Muscle layer of colon (tissue), 2 donors: ENCODE results near the gene RAPGEF4.

ENCODE experiments used
- H3K27ac ChIP-seq: one replicate; pipeline ENCODE4 v1.7.0; 2013; ENCODE audit warnings: low read depth, mild to moderate bottlenecking, low read length, moderate library complexity
- H3K27me3 ChIP-seq, 2 donors: one replicate each; pipeline ENCODE4 v1.7.0; 2013; ENCODE audit warnings: low read length in 2 of 2, mild to moderate bottlenecking in 2 of 2; ENCODE audit not compliant: insufficient read depth in 2 of 2, control insufficient read depth in 1 of 2
- H3K36me3 ChIP-seq: one replicate; pipeline ENCODE4 v1.7.0; 2013; ENCODE audit warnings: mild to moderate bottlenecking, low read length; ENCODE audit not compliant: insufficient read depth
- H3K4me1 ChIP-seq: one replicate; pipeline ENCODE4 v1.7.0; 2013; ENCODE audit warnings: mild to moderate bottlenecking, low read length; ENCODE audit not compliant: insufficient read depth
- H3K4me3 ChIP-seq, 2 donors: one replicate each; pipeline ENCODE4 v1.7.0; 2013; ENCODE audit warnings: low read length in 2 of 2, low read depth in 1 of 2, mild to moderate bottlenecking in 1 of 2, moderate library complexity in 1 of 2
- H3K9ac ChIP-seq: one replicate; pipeline ENCODE4 v1.7.0; 2013; ENCODE audit warnings: low read length
- H3K9me3 ChIP-seq: one replicate; pipeline ENCODE4 v1.7.0; 2013; ENCODE audit warnings: mild to moderate bottlenecking, low read length
- donor health status: abdominal sarcoma.
- donor health status: Adenocarcinoma of cecum.

RAPGEF4 gene

DNA sequence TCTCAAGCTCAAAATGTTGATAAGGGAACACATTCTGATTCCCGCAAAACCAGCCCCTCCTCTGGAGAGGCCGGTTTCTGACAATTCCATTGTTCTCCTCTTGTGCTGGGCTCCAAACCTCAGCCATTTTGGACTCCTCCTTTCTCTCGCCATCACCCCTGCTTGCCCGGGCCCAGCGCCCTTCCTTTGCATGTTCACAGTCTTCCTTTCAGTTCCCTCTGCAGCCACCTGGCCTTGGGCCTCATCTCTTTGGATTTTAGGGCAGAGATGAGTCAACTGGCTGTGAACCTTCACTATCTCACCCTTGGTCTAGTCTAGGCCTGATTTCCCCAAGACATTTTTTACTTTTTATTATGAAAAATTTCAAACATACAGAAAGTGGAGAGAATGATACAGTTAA lies 184.1 kb downstream of the RAPGEF4 start:
- no peak overlapping the region for H3K4me3 ChIP-seq
- H3K36me3 ChIP-seq = no peaks in the 10 kb centered on the region
- H3K27me3 ChIP-seq = no peaks in the 10 kb centered on the region
- H3K9me3 ChIP-seq = no peaks in the 10 kb centered on the region
- H3K4me1 ChIP-seq = no peaks in the 10 kb centered on the region
- no peak overlapping the region for H3K27ac ChIP-seq
- no peak overlapping the region for H3K9ac ChIP-seq

DNA sequence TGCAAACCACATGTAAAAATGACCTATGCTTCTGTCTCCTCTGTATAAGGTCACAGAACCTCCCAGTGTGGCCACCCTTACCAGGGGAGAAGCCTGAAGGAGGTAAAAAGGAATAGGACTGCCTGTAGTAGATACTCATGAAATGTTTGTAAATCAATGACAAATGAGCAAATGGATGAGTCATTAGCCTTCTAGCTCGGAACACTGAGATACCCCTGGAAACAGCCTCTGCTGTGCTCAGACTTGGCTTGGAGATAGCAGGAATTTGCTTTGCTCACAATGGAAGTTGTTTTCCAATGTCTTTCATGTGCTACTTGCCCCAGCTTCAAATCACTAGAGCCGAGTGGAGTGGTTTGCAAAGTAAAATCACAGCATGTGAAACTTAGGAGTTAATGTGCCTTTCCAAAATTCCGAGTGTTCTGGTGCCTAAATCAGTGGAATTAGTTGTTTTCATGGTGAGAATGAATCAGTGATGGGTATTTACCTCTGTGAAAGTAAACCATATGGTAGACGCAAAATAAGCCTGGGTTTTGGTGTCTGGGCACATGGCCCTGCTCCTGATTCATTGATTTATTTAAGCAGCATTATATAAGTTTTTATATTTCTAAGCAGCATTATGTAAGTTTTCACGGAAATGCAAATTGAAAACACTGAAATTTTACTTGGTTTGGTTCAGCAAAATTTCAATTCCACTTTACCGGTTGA lies 186.0 kb downstream of the RAPGEF4 start:
- Histone ChIP-seq H3K36me3 (no peaks in the 10 kb centered on the region), H3K4me1 (no peaks in the 10 kb centered on the region), H3K27ac (no peak overlapping the region), H3K9ac (no peak overlapping the region), H3K4me3 (no peak overlapping the region), H3K9me3 (no peaks in the 10 kb centered on the region), H3K27me3 (no peaks in the 10 kb centered on the region)

DNA sequence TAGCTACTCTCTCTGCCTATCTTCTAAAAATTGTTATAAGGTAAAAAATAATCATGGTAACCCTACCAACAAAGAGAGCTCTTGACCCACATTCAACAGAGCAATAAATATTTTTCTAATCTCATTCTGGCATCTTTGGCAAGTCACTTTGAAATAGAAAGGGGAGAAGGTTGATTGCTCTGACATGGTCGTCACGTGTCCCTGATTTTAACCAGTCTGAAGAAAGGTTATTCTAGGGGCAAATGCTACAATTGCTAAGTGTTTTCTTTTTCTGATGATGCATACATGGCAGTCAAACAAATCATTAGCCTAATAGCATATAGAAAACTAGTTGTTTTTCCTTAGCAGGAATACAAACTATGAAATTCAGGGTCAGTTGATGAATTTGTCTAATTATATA lies 186.7 kb downstream of the RAPGEF4 start:
- Histone ChIP-seq H3K4me1 (peaks cover 3% of the 10 kb centered on the region), H3K27ac (no peak overlapping the region), H3K9ac (no peak overlapping the region), H3K4me3 (no peak overlapping the region), H3K9me3 (no peaks in the 10 kb centered on the region), H3K27me3 (no peaks in the 10 kb centered on the region), H3K36me3 (no peaks in the 10 kb centered on the region)

DNA sequence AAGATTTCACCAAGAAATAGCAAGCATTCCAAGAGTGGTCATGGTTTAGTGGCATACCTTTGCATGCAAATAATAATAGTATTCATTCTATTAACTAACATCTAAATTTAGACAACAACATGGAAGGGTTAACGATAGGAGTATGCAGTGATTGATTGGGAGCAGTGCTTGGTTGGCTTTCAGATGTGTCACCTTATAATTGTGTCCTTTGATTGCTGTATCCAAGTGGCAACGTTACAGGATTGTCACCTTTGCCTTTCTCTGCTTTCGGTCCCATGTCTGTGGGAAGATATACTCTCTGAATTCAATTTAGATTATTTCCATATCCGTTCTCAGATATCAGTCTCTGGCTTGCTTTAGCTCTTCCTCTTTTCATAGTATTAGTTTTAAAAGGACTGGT lies 187.2 kb downstream of the RAPGEF4 start:
- peaks cover 9% of the 10 kb centered on the region for H3K4me1 ChIP-seq
- no peaks in the 10 kb centered on the region for H3K27me3 ChIP-seq
- H3K4me3 ChIP-seq = no peak overlapping the region
- H3K9ac ChIP-seq = no peak overlapping the region
- no peak overlapping the region for H3K27ac ChIP-seq
- H3K36me3 ChIP-seq = no peaks in the 10 kb centered on the region
- no peaks in the 10 kb centered on the region for H3K9me3 ChIP-seq

DNA sequence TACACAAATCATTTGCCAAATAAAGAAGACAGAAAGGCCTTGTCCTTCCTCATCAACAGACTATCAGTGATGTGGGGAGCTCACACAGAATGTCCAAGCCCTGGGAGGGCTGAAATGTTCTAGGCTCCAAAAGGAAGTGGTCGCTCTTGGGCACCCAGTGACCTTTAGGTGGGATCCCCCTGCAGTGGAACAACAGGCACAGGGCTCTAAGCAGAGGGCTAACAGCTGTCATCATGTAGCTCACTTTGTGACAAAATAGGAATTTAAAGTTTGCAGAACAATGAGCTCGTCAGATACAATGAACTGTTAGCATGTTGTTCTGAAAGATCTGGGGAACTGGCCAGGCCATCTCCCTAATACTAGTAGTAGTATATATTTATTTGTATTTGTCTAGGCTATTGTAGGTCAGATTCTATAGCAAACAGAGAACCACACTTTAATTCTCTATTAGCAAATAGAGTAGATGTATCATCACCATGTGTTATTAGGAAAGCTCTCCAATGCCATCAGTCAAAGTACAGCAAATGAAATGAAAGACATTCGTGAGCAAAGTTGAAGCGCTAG lies 188.5 kb downstream of the RAPGEF4 start:
- no peaks in the 10 kb centered on the region for H3K36me3 ChIP-seq
- no peak overlapping the region for H3K4me3 ChIP-seq

DNA sequence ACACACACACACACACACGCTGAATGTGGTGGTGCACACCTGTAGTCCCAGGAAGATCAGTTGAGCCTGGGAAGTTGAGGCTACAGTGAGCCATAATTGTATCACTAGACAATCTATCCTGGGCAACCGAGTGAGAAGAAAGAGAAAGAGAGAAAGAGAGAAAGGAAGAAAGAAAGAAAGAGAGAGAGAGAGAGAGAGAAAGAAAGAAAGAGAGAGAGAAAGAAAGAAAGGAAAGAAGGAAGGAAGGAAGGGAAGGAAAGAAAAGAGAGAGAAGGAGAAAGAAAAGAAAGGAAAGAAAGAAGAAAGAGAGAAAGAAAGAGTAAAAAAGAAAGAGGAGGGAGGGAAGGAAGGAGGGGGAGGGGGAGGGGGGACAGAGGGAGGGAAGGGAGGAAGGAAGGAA lies 190.0 kb downstream of the RAPGEF4 start:
- Histone ChIP-seq H3K27me3 (no peaks in the 10 kb centered on the region), H3K27ac (no peak overlapping the region), H3K9me3 (no peaks in the 10 kb centered on the region), H3K4me3 (no peak overlapping the region), H3K9ac (no peak overlapping the region), H3K36me3 (no peaks in the 10 kb centered on the region), H3K4me1 (peaks cover 15% of the 10 kb centered on the region)

More for the DNA sequence above, 188.5 kb downstream of the RAPGEF4 start:
- no peak overlapping the region for H3K27ac ChIP-seq
- no peaks in the 10 kb centered on the region for H3K27me3 ChIP-seq
- no peak overlapping the region for H3K9ac ChIP-seq
- no peaks in the 10 kb centered on the region for H3K9me3 ChIP-seq
- peaks cover 15% of the 10 kb centered on the region for H3K4me1 ChIP-seq

DNA sequence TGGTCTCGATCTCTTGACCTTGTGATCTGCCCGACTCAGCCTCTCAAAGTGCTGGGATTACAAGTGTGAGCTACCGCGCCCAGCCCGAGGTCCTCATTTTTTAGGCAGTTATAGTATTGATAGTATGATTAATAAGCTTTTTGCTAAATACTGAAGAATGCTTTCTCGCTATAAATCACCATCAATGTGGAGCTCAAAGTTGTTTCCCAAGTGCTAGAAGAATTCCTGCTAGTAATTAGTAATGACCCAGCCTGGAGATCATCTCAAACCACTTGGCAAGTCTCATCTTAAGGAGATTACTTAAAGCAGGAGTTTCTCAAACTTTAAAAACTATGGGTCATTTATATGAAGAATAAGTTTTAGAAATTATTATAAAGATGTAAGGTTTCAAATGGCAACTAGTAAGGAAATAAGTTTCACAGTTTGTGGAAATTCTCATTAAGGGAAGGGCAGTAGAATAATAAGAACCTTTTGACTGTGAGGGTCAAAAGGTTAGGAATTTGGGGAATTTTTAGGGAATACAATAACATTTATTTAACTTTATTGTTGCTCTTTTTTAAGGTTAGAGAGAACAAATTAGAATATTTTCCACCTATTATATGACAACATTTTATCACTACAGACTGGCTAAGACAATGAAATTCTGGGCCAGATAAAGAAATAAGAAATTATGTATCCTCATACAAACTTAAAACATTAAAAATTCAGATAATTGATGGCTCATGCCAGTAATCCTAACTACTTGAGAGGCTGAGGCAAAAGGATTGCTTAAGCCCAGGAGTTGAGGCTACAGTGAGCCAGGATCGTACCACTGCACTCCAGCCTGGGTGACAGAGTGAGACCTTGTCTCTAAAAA lies 191.4 kb downstream of the RAPGEF4 start:
- Histone ChIP-seq H3K27ac (no peak overlapping the region), H3K4me3 (no peak overlapping the region), H3K4me1 (peaks cover 15% of the 10 kb centered on the region), H3K27me3 (no peaks in the 10 kb centered on the region), H3K36me3 (no peaks in the 10 kb centered on the region), H3K9me3 (no peaks in the 10 kb centered on the region), H3K9ac (no peak overlapping the region)

DNA sequence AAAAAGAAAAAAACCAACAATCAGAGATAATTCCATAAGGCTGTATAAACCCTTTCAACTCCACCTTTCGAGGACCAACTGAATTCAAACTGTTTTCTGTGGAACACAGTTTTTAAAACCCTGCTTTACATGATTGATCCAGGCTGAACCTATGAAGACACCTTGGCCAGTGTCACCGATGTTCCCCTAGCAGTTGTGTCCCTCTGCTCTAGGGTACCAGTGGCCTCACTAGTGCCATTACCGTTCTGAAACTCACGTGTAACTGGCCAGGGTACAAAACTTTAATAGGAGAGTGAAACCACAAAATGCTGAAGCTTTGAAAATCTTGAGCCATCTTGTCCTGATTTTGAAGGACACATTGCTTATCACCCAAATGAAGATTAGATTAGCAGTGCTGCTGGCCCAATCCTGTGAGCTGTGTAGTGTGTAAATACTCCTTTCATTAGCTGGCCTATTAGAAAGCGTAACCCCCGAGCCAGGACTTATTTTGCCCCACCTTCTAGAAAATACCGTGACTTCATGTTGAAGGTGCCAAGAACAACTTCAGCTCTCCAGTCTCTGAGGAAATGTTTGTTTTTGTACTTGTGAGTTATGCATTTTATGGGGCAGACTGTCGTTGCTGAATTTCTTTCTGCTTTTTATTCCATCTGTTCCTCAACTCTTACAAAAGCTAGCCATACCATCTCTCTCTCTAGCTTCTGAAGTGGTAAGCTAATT lies 192.2 kb downstream of the RAPGEF4 start:
- Histone ChIP-seq H3K27ac (no peak overlapping the region), H3K27me3 (no peaks in the 10 kb centered on the region), H3K9me3 (no peaks in the 10 kb centered on the region), H3K36me3 (no peaks in the 10 kb centered on the region), H3K9ac (no peak overlapping the region), H3K4me1 (peaks cover 15% of the 10 kb centered on the region), H3K4me3 (no peak overlapping the region)

DNA sequence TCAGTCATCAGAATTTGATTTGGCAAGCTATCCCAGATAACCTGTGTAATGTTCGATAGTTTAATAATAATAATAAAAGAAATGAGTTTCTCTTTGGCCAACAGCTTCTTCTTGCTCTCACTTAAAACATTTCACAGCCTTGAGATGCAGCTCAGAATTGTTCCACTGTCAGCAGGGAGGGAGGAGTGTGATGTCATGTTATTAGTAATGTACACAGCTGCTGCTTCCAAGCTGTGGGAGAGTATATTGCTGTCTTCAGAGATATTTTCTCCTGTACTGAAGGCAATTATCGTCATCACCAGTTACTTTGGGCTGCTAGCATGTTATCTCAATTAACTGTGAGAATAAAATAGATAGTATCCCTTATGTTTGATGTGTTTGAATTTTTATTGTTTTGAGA lies 193.1 kb downstream of the RAPGEF4 start:
- no peak overlapping the region for H3K27ac ChIP-seq
- no peak overlapping the region for H3K9ac ChIP-seq
- no peaks in the 10 kb centered on the region for H3K36me3 ChIP-seq
- no peaks in the 10 kb centered on the region for H3K27me3 ChIP-seq
- H3K4me1 ChIP-seq = peaks cover 15% of the 10 kb centered on the region
- H3K9me3 ChIP-seq = no peaks in the 10 kb centered on the region
- H3K4me3 ChIP-seq = no peak overlapping the region

DNA sequence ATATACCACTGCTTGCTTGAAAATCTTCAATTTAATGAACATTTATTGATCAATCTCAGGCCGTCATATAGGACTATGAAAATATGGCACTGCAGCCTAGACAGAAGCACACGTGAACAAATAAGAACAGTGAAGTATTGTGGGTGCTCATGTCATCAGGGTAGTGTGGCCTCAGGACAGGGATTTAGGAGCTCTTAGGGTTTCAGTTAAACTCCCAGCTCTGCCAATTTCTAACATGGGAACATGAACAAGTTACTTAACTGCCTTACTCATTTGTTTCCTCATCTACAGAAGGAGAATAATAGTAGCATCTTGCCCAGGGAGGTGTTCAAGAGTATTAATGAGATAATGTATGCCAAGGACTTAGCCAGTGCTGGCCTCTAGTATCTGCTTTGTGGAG lies 194.0 kb downstream of the RAPGEF4 start:
- Histone ChIP-seq H3K9ac (no peak overlapping the region), H3K4me1 (peaks cover 15% of the 10 kb centered on the region), H3K36me3 (no peaks in the 10 kb centered on the region), H3K27me3 (no peaks in the 10 kb centered on the region), H3K9me3 (no peaks in the 10 kb centered on the region), H3K4me3 (no peak overlapping the region), H3K27ac (no peak overlapping the region)

DNA sequence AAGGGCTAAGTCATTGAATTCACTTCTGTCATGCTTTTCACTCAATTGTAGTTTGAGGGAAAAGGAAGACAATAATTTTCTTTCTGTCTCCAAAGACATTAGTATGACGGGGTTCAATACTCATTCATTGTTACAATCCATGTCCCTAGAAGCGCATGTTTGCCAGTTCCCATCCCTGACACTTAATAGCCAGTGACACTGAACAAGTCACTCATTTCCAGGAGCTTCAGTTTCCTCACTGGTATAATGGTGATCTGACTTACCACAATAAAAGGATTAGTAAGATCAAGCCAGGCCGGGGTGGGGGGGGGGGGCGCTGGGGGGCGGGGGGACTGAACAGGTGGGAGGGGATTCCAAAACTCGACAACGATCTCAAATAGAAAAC lies 195.2 kb downstream of the RAPGEF4 start:
- no peaks in the 10 kb centered on the region for H3K36me3 ChIP-seq
- H3K27ac ChIP-seq = no peak overlapping the region
- H3K9me3 ChIP-seq = no peaks in the 10 kb centered on the region

More for the DNA sequence above, 195.2 kb downstream of the RAPGEF4 start:
- H3K27me3 ChIP-seq = no peaks in the 10 kb centered on the region
- H3K9ac ChIP-seq = no peak overlapping the region
- H3K4me3 ChIP-seq = no peak overlapping the region
- peaks cover 15% of the 10 kb centered on the region for H3K4me1 ChIP-seq
